K562 (cell line): ENCODE data around the gene IL1RL2. TPM values are rescaled to one million over a fixed set of nuclear protein-coding genes. Genes with fewer than 3 reads are reported as not detected.

Experiments used
- ATAC-seq: fragments of 200-7000 bp; cut with Tn5 transposase; 3 replicates; pipeline ENCODE4 v1.9.1; 2020; ENCODE audit warnings: moderate library complexity
- BruUV-seq: library from RNA; stranded (reverse); fragments of 400-500 nt; replicated peaks from 2 replicates; lab custom pipeline; 2021; lab: Mats Ljungman, UMichigan
- CTCF ChIA-PET: fragments of 300-600 bp; formaldehyde crosslinking; extraction: SDS; loops from one replicate; lab custom pipeline; 2021; ENCODE audit warnings: low intra/inter-chr PET ratio; lab: Yijun Ruan, JAX
- POLR2A ChIA-PET: fragments of 300-600, 350-650 bp; sonication (Branson Sonifier 250); formaldehyde crosslinking; extraction: SDS; loops from one replicate; lab custom pipeline; 2021; ENCODE audit warnings: antibody characterized with exemption, inconsistent platforms; lab: Yijun Ruan, JAX
- DNase-seq, 4 experiments: peaks; one replicate each; pipeline versions ENCODE4 v3.0.0 to v3.0.0-alpha.2; 2011 to 2018; ENCODE audit warnings: low spot score in 3 of 4, mixed read lengths in 3 of 4; ENCODE audit errors: extremely low read depth in 1 of 4
- FAIRE-seq: peaks from 2 replicates; lab custom pipeline; 2011; peaks lifted over from hg19 to GRCh38; lab: Jason Lieb, UNC
- H2AFZ ChIP-seq: 2 replicates; pipeline ENCODE4 v1.6.0; 2011; ENCODE audit warnings: low read depth, low read length, control low read depth, inconsistent platforms
- H3K27ac ChIP-seq: fragments of 200-600 bp; 3 replicates; pipeline ENCODE4 v1.8.0; 2011; ENCODE audit warnings: low read depth, mild to moderate bottlenecking, control low read depth, inconsistent platforms, low read length, moderate library complexity, mixed read lengths; ENCODE audit errors: extremely low read depth
- H3K27me3 ChIP-seq, 2 experiments: fragments of 300-600 bp in 1 of 2; 2 replicates in 1 of 2; 3 replicates in 1 of 2; pipeline versions ENCODE4 v1.6.0 to v1.8.0; 2011; ENCODE audit warnings: inconsistent platforms in 2 of 2, low read length in 2 of 2, mild to moderate bottlenecking in 1 of 2, mixed read lengths in 1 of 2, moderate library complexity in 1 of 2; ENCODE audit not compliant: control insufficient read depth in 2 of 2, insufficient read depth in 2 of 2
- H3K36me3 ChIP-seq: fragments of 300-600 bp; 3 replicates; pipeline ENCODE4 v1.8.0; 2011; ENCODE audit warnings: mild to moderate bottlenecking, low read length, inconsistent platforms; ENCODE audit not compliant: control insufficient read depth, insufficient read depth
- H3K4me1 ChIP-seq, 2 experiments: fragments of 200-600 bp in 1 of 2; replicated peaks in 1 of 2; 2 replicates in 1 of 2; 3 replicates in 1 of 2; pipeline versions ENCODE4 v1.5.1 to v1.8.0; 2011; ENCODE audit warnings: inconsistent platforms in 2 of 2, low read length in 2 of 2, mild to moderate bottlenecking in 1 of 2, mixed read lengths in 1 of 2, moderate library complexity in 1 of 2; ENCODE audit not compliant: control insufficient read depth in 2 of 2, insufficient read depth in 2 of 2
- H3K4me2 ChIP-seq: 2 replicates; pipeline ENCODE4 v1.6.1; 2011; ENCODE audit warnings: low read length, control low read depth, inconsistent platforms, mixed read lengths; ENCODE audit not compliant: insufficient read depth
- H3K4me3 ChIP-seq: fragments of 200-600 bp; sonication (generic), shearing (Covaris generic); 2 replicates; pipeline ENCODE4 v1.5.1; 2016; ENCODE audit warnings: control low read depth, inconsistent platforms
- H3K79me2 ChIP-seq: fragments of 200-600 bp; 3 replicates; pipeline ENCODE4 v1.8.0; 2011; ENCODE audit warnings: low read length, inconsistent platforms; ENCODE audit not compliant: control insufficient read depth, insufficient read depth
- H3K9ac ChIP-seq, 2 experiments: 2 replicates each; pipeline versions ENCODE4 v1.6.0 to v1.6.1; 2011; ENCODE audit warnings: low read depth in 2 of 2, low read length in 2 of 2, control low read depth in 1 of 2, inconsistent platforms in 1 of 2, mild to moderate bottlenecking in 1 of 2, mixed read lengths in 1 of 2; ENCODE audit not compliant: insufficient read depth in 1 of 2
- H3K9me1 ChIP-seq: one replicate; pipeline ENCODE4 v1.6.0; 2011; ENCODE audit warnings: inconsistent platforms, mild to moderate bottlenecking, low read length, moderate library complexity; ENCODE audit not compliant: control insufficient read depth, insufficient read depth
- H3K9me3 ChIP-seq: replicated peaks from 2 replicates; pipeline ENCODE4 v1.5.1; 2011; ENCODE audit warnings: low read depth, low read length, inconsistent platforms; ENCODE audit not compliant: control insufficient read depth, insufficient read depth
- H4K20me1 ChIP-seq: replicated peaks from 2 replicates; pipeline ENCODE4 v1.6.1; 2011; ENCODE audit warnings: low read length, inconsistent platforms, mixed read lengths; ENCODE audit not compliant: control insufficient read depth, insufficient read depth
- ARID1B ChIP-seq: fragments of 450-650 bp; IDR thresholded peaks from 2 replicates; pipeline ENCODE4 v1.6.1; 2016; ENCODE audit warnings: antibody characterized with exemption, mild to moderate bottlenecking, inconsistent platforms
- CBFA2T2 ChIP-seq: fragments of 450-650 bp; conservative IDR thresholded peaks from 2 replicates; pipeline ENCODE4 v1.6.1; 2017; ENCODE audit warnings: mild to moderate bottlenecking
- CBFA2T3 ChIP-seq: fragments of 450-650 bp; IDR thresholded peaks from 2 replicates; pipeline ENCODE4 v1.6.1; 2017
- CREM ChIP-seq: IDR thresholded peaks from 2 replicates; pipeline ENCODE4 v1.6.1; 2014; ENCODE audit warnings: antibody characterized with exemption, low read depth
- CTBP1 ChIP-seq: fragments of 450-650 bp; IDR thresholded peaks from 2 replicates; pipeline ENCODE4 v1.6.1; 2016; ENCODE audit warnings: borderline replicate concordance
- KLF16 ChIP-seq: IDR thresholded peaks from 2 replicates; pipeline ENCODE4 v1.6.1; 2016; ENCODE audit warnings: antibody characterized with exemption
- MAZ ChIP-seq, 2 experiments: fragments of 450-650 bp in 1 of 2; sonication (generic) in 1 of 2; formaldehyde crosslinking; IDR thresholded peaks in 1 of 2; conservative IDR thresholded peaks in 1 of 2; 2 replicates each; pipeline versions ENCODE4 v1.4.0 to v1.5.0; 2020; ENCODE audit warnings: mild to moderate bottlenecking in 1 of 2, missing genetic modification reagents in 1 of 2
- NFIC ChIP-seq: fragments of 450-650 bp; IDR thresholded peaks from 2 replicates; pipeline ENCODE4 v1.6.1; 2017; ENCODE audit warnings: mild to moderate bottlenecking, inconsistent platforms
- NR2C2 ChIP-seq, 2 experiments: fragments of 200-800 bp in 1 of 2; sonication (Bioruptor generic) in 1 of 2; sonication (generic) in 1 of 2; formaldehyde crosslinking in 1 of 2; IDR thresholded peaks; 2 replicates each; pipeline versions ENCODE4 v1.6.1 to v1.8.0; 2016 to 2022; ENCODE audit warnings: mild to moderate bottlenecking in 1 of 2, missing compliant biosample characterization in 1 of 2, missing genetic modification characterization in 1 of 2, missing genetic modification reagents in 1 of 2
- PTRF ChIP-seq: fragments of 450-650 bp; IDR thresholded peaks from 2 replicates; pipeline ENCODE4 v1.6.1; 2016; ENCODE audit warnings: mild to moderate bottlenecking, missing genetic modification characterization, missing compliant biosample characterization
- RBM39 ChIP-seq: fragments of 200-400 bp; formaldehyde crosslinking; optimal IDR thresholded peaks from 2 replicates; pipeline ENCODE3; 2018; ENCODE audit warnings: low read depth, low read length
- RCOR1 ChIP-seq, 2 experiments: IDR thresholded peaks; 2 replicates each; pipeline ENCODE4 v1.6.1; 2012; ENCODE audit warnings: low read depth in 2 of 2, low read length in 2 of 2, borderline replicate concordance in 1 of 2, improper control_type of control experiment in 1 of 2
- SIN3B ChIP-seq: fragments of 450-650 bp; IDR thresholded peaks from 2 replicates; pipeline ENCODE4 v1.6.1; 2017; ENCODE audit warnings: low read depth, mild to moderate bottlenecking, moderate library complexity
- SMAD4 ChIP-seq: fragments of 250-450 bp; sonication (Bioruptor Pico); conservative IDR thresholded peaks from 2 replicates; pipeline ENCODE4 v1.8.0; 2021; ENCODE audit warnings: inconsistent platforms, mild to moderate bottlenecking, moderate library complexity
- STAT5A ChIP-seq: IDR thresholded peaks from 2 replicates; pipeline ENCODE4 v1.6.1; 2012; ENCODE audit warnings: low read length, inconsistent platforms, borderline replicate concordance
- U2AF2 ChIP-seq: fragments of 200-400 bp; formaldehyde crosslinking; optimal IDR thresholded peaks from 2 replicates; pipeline ENCODE3; 2017; ENCODE audit warnings: low read depth, mild to moderate bottlenecking, low read length
- WGBS: fragments of 100-300 bp; shearing (Covaris generic); methylation state at CpG from one replicate; pipeline ENCODE4 v1.1.6; 2016; ENCODE audit warnings: low coverage, mixed read lengths; ENCODE audit not compliant: insufficient coverage; ENCODE audit errors: missing lambda C conversion rate; 5-methylcytosine and 5-hydroxymethylcytosine counted together
- in situ Hi-C: fragments of 300-500 bp; cut with MboI; formaldehyde crosslinking; loops from 4 replicates; pipeline ENCODE4 v1.15.0; 2018; ENCODE audit warnings: inconsistent platforms, mixed read lengths
- intact Hi-C: fragments of 100-400 bp; cut with micrococcal nuclease; formaldehyde crosslinking; loops from 2 replicates; pipeline ENCODE4 v1.14.2; 2022
- polyA plus RNA-seq, 8 experiments: library from polyadenylated mRNA; depleted of rRNA in 4 of 8; stranded (reverse) in 5 of 8; unstranded in 3 of 8; fragments of >200 nt; fragmentation: Nextera tagmentation in 2 of 8; fragmentation: Illumina TruSeq in 1 of 8; extraction: Ambion mirVana in 2 of 8; extraction: Trizol in 1 of 8; gene quantifications; 2 replicates each; pipeline versions ENCODE4 v1.2.1 to v1.2.3, GENCODE V29; 2011 to 2014; ENCODE audit warnings: inconsistent platforms in 1 of 8, missing spikeins in 1 of 8
- total RNA-seq, 7 experiments: library from RNA; depleted of rRNA in 6 of 7; stranded (reverse); fragments of >200 nt in 6 of 7; fragmentation: Illumina TruSeq in 2 of 7; extraction: Trizol in 2 of 7; gene quantifications; 2 replicates each; pipeline versions ENCODE4 v1.2.1 to v1.2.3, GENCODE V29; 2011 to 2021; ENCODE audit warnings: low replicate concordance in 1 of 7
- TF ChIP-seq, protein P1 (sequence below): sonication (generic); formaldehyde crosslinking; IDR thresholded peaks from 2 replicates; pipeline ENCODE4 v1.8.0; 2022; ENCODE audit warnings: mild to moderate bottlenecking, missing genetic modification reagents
- TF ChIP-seq, protein P2 (sequence below), 2 experiments: IDR thresholded peaks; 2 replicates each; pipeline ENCODE4 v1.6.1; 2012; ENCODE audit warnings: improper control_type of control experiment in 2 of 2, low read depth in 2 of 2, low read length in 2 of 2, borderline replicate concordance in 1 of 2
- TF ChIP-seq, protein P3 (sequence below): IDR thresholded peaks from 2 replicates; pipeline ENCODE4 v1.6.1; 2011; ENCODE audit not compliant: insufficient read length; ENCODE audit errors: extremely low read depth

IL1RL2 gene
- total and polyA plus RNA-seq, 9 of the 15 experiments (the other 6 are each of a cell fraction or from before 2014, with no cell fraction given), result not detected

DNA sequence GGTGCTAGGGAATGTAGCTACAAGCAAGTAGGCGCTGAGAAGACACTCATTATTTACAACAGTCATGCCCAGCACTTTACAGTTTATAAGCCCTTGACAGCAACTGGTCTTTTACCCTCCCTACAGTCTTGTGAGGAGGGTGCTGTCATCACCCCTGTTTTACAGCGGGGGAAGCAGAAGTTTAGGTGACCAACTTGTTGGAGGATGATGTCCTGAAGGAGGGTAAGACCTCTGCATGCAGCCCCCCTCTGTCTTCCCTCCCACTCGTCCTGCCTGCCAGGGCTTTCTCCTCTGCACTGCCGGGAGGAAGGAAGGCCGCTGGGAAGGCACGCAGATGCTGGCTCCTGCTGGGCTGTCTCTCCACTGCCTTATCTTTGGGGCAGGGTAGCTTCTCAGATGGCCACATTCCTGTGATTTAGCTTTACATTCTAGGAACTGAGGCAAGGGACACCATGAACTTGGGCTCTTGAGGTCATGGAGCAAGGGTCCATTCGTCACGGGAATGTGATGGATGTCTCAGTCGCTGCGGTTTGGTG, 43.3 kb upstream of the IL1RL2 start:
- POLR2A ChIA-PET, result interaction anchor here (0.6 to 1.3 kb wide), 4 partner anchors 11 to 88 kb away, joined by 3 read pairs; no protein-coding TSS in a partner anchor
- H3K4me3 ChIP-seq, result peak overlapping the region; percentile 44; the same call in 1 of the 2 replicates

More for the DNA sequence above, 43.3 kb upstream of the IL1RL2 start:
- peak; percentile 29 for ATAC-seq
- in situ Hi-C loops (no loop called here), intact Hi-C loops (no loop called here)
- Histone ChIP-seq H3K27ac (no peak overlapping the region), H3K79me2 (no peaks in the 10 kb centered on the region), H3K4me1 (peaks cover 9 to 16% of the 10 kb centered on the region in 2 experiments; a peak in 3 of 5 replicates), H3K9ac (peak overlapping the region in 1 of 2 experiments; percentile 23; a peak in 1 of 4 replicates), H2AFZ (peak overlapping the region; percentile 99), H3K9me1 (no peaks in the 10 kb centered on the region), H3K27me3 (no peaks in the 10 kb centered on the region), H3K4me2 (peak overlapping the region; percentile 82), H4K20me1 (no peaks in the 10 kb centered on the region), H3K36me3 (no peaks in the 10 kb centered on the region; the same call in 2 of the 3 replicates), H3K9me3 (peaks cover 7% of the 10 kb centered on the region)
- DNase-seq, result peak in 3 of 4 experiments; percentile 11 to 61 (median 39)
- TSS peak; percentile 69 for BruUV-seq
- FAIRE-seq, result peak; percentile 66
- CTCF ChIA-PET, result no interaction called here
- WGBS, result 23% methylated on average over 6 of the region's 10 CpGs
- no peak for TF ChIP-seq RBM39
- TF ChIP-seq NR2C2 (CRISPR knock-in tag; IDR thresholded peaks at IDR 0.05), result no peak
- no peak for TF ChIP-seq NR2C2 (tag; IDR thresholded peaks at IDR 0.05)
- TF ChIP-seq ARID1B, result peak; percentile 52; the same call in 1 of the 2 replicates
- no peak for TF ChIP-seq PTRF (tag)
- TF ChIP-seq CBFA2T3, result peak; percentile 63
- TF ChIP-seq CREM, result no peak
- no peak for TF ChIP-seq U2AF2
- no peak for TF ChIP-seq KLF16
- TF ChIP-seq MAZ (CRISPR knock-in tag; conservative IDR thresholded peaks at IDR 0.05 in 1 of 2, IDR thresholded peaks at IDR 0.05 in 1 of 2), result peak in 1 of 2 experiments; percentile 43; a peak in 1 of 4 replicates
- TF ChIP-seq, protein P1, sequence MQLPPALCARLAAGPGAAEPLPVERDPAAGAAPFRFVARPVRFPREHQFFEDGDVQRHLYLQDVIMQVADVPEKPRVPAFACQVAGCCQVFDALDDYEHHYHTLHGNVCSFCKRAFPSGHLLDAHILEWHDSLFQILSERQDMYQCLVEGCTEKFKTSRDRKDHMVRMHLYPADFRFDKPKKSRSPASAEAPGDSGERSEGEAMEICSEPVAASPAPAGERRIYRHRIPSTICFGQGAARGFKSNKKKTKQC (CRISPR knock-in tag), result no peak
- TF ChIP-seq, protein P2, sequence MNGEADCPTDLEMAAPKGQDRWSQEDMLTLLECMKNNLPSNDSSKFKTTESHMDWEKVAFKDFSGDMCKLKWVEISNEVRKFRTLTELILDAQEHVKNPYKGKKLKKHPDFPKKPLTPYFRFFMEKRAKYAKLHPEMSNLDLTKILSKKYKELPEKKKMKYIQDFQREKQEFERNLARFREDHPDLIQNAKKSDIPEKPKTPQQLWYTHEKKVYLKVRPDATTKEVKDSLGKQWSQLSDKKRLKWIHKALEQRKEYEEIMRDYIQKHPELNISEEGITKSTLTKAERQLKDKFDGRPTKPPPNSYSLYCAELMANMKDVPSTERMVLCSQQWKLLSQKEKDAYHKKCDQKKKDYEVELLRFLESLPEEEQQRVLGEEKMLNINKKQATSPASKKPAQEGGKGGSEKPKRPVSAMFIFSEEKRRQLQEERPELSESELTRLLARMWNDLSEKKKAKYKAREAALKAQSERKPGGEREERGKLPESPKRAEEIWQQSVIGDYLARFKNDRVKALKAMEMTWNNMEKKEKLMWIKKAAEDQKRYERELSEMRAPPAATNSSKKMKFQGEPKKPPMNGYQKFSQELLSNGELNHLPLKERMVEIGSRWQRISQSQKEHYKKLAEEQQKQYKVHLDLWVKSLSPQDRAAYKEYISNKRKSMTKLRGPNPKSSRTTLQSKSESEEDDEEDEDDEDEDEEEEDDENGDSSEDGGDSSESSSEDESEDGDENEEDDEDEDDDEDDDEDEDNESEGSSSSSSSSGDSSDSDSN (IDR thresholded peaks at IDR 0.05; ENCODE audit: borderline replicate concordance in 1 of 2, low read depth in 2 of 2, low read length in 2 of 2), result 0 out of 4 replicates have a peak, but pooled peaks of 1 of the 2 experiments have one; percentile 40
- TF ChIP-seq CBFA2T2, result peak; percentile 17; the same call in 1 of the 2 replicates
- TF ChIP-seq RCOR1 (IDR thresholded peaks at IDR 0.05; ENCODE audit: borderline replicate concordance in 1 of 2, low read depth in 2 of 2, low read length in 2 of 2), result peak in 1 of 2 experiments; percentile 41; a peak in 1 of 4 replicates
- TF ChIP-seq SMAD4 (CRISPR knock-in tag), result no peak
- TF ChIP-seq CTBP1, result peak; percentile 37; the same call in 1 of the 2 replicates
- TF ChIP-seq STAT5A, result peak; percentile 60
- TF ChIP-seq, protein P3, sequence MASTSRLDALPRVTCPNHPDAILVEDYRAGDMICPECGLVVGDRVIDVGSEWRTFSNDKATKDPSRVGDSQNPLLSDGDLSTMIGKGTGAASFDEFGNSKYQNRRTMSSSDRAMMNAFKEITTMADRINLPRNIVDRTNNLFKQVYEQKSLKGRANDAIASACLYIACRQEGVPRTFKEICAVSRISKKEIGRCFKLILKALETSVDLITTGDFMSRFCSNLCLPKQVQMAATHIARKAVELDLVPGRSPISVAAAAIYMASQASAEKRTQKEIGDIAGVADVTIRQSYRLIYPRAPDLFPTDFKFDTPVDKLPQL, result no peak
- TF ChIP-seq SIN3B, result no peak
- no peak for TF ChIP-seq NFIC
